AG04450 (cell line): Measurements from ENCODE around the gene CNTNAP2. TPM values are rescaled to one million over a fixed set of nuclear protein-coding genes. Genes with fewer than 3 reads are reported as not detected.

Source experiments
- CTCF ChIA-PET: fragments of 300-600, 350-600 bp; formaldehyde crosslinking; extraction: SDS; loops from one replicate; lab custom pipeline; 2022; ENCODE audit warnings: antibody characterized with exemption, inconsistent platforms; lab: Charles Lee
- POLR2A ChIA-PET: fragments of 350-600 bp; formaldehyde crosslinking; extraction: SDS; loops from one replicate; lab custom pipeline; 2021; ENCODE audit warnings: antibody characterized with exemption, inconsistent platforms; lab: Yijun Ruan, JAX
- DNase-seq: peaks from one replicate; pipeline ENCODE4 v3.0.0-alpha.2; 2011; ENCODE audit warnings: low read depth, low spot score
- H3K27ac ChIP-seq: one replicate; pipeline ENCODE4 v1.5.1; 2012; ENCODE audit warnings: low read depth, low read length, control low read depth
- H3K27me3 ChIP-seq: one replicate; pipeline ENCODE4 v1.6.0; 2012; ENCODE audit warnings: low read length; ENCODE audit not compliant: control insufficient read depth, insufficient read depth
- H3K4me3 ChIP-seq: 2 replicates; pipeline ENCODE4 v1.5.1; 2011; ENCODE audit warnings: mild to moderate bottlenecking, low read depth, low read length, control low read depth
- H3K9me3 ChIP-seq: 2 replicates; pipeline ENCODE4 v1.5.1; 2012; ENCODE audit warnings: low read length; ENCODE audit not compliant: control insufficient read depth, insufficient read depth
- CTCF ChIP-seq: IDR thresholded peaks from 2 replicates; pipeline ENCODE4 v1.5.1; 2011; ENCODE audit warnings: low read depth, low read length, control low read depth, inconsistent platforms
- polyA plus RNA-seq: library from polyadenylated mRNA; depleted of rRNA; stranded (reverse); fragments of >200 nt; gene quantifications from 2 replicates; pipeline ENCODE4 v1.2.3, GENCODE V29; 2011

The CNTNAP2 gene
- polyA plus RNA-seq, 1 experiment: not detected

GRCh38 chr7:147196481-147196880, 1079.9 kb downstream of the CNTNAP2 start:
- POLR2A ChIA-PET: no interaction called here
- Histone ChIP-seq H3K27me3 (no peaks in the 10 kb centered on the region), H3K27ac (no peak overlapping the region), H3K9me3 (peaks cover 8% of the 10 kb centered on the region), H3K4me3 (no peak overlapping the region)
- TF ChIP-seq CTCF: no peak
- CTCF ChIA-PET: no interaction called here
- no peak for DNase-seq

- Histone ChIP-seq H3K4me3 (no peak overlapping the region), H3K27me3 (no peaks in the 10 kb centered on the region), H3K9me3 (peaks cover 8% of the 10 kb centered on the region), H3K27ac (no peak overlapping the region)
- DNase-seq: no peak
- POLR2A ChIA-PET: no interaction called here
- no peak for TF ChIP-seq CTCF
- CTCF ChIA-PET: no interaction called here
Observed at GRCh38 chr7:147197006-147197405, 1080.4 kb downstream of the CNTNAP2 start.

- Histone ChIP-seq H3K27ac (no peak overlapping the region), H3K27me3 (no peaks in the 10 kb centered on the region), H3K4me3 (no peak overlapping the region), H3K9me3 (peaks cover 8% of the 10 kb centered on the region)
- POLR2A ChIA-PET: no interaction called here
- DNase-seq: no peak
- CTCF ChIA-PET: no interaction called here
- no peak for TF ChIP-seq CTCF
Observed at GRCh38 chr7:147199868-147200267, 1083.3 kb downstream of the CNTNAP2 start.

GRCh38 chr7:147207988-147208387, 1091.4 kb downstream of the CNTNAP2 start:
- Histone ChIP-seq H3K9me3 (no peaks in the 10 kb centered on the region), H3K27ac (no peak overlapping the region), H3K27me3 (no peaks in the 10 kb centered on the region), H3K4me3 (no peak overlapping the region)
- no peak for TF ChIP-seq CTCF
- ChIA-PET CTCF (no interaction called here), POLR2A (no interaction called here)
- DNase-seq: no peak

GRCh38 chr7:147231275-147231674, 1114.7 kb downstream of the CNTNAP2 start:
- Histone ChIP-seq H3K27ac (no peak overlapping the region), H3K4me3 (no peak overlapping the region), H3K9me3 (peaks cover 3% of the 10 kb centered on the region; the same call in 1 of the 2 replicates), H3K27me3 (no peaks in the 10 kb centered on the region)
- no peak for TF ChIP-seq CTCF
- POLR2A ChIA-PET: no interaction called here
- CTCF ChIA-PET: no interaction called here
- DNase-seq: no peak
